Right lobe of liver (tissue), 4 donors: ENCODE measurements around the gene CTSO.

Experiments used
- CTCF ChIP-seq, 4 donors: fragments of 200-600 bp in 3 of 4; fragments of 450-650 bp in 1 of 4; IDR thresholded peaks; one replicate each; pipeline versions ENCODE4 v1.5.1 to v1.8.0; 2016 to 2022; ENCODE audit warnings: antibody characterized with exemption in 4 of 4, mild to moderate bottlenecking in 2 of 4
- POLR2A ChIP-seq: fragments of 450-650 bp; IDR thresholded peaks from one replicate; pipeline ENCODE4 v1.6.1; 2017; ENCODE audit warnings: antibody characterized with exemption, mild to moderate bottlenecking
- donor health status: DM: no; HTN: no; CAD: no.
- donor health status: DM: no; HTN: no; CAD: no.
- donor health status: DM: no; HTN: yes; CAD: no.

- TF ChIP-seq CTCF (IDR thresholded peaks at IDR 0.05) (no peak), POLR2A (no peak)
These were observed 38.9 kb downstream of the CTSO start for GRCh38 chr4:155914782-155915181.
